Adipose tissue (tissue), 3 donors: ENCODE measurements around the gene HBG1. TPM values are rescaled to one million over a fixed set of nuclear protein-coding genes. Genes with fewer than 3 reads are reported as not detected.

Source experiments
- H3K27ac ChIP-seq: one replicate; pipeline ENCODE4 v1.5.1; 2013; ENCODE audit warnings: low read depth, low read length
- WGBS, 3 donors: extraction: QIAGEN DNeasy Blood & Tissue Kit; methylation state at CpG; one replicate each; pipeline ENCODE4 v1.1.7; 2013; 5-methylcytosine and 5-hydroxymethylcytosine counted together
- polyA plus RNA-seq, 3 donors: library from polyadenylated mRNA; stranded (reverse); fragments of 200-250 nt; gene quantifications; one replicate each; pipeline ENCODE4 v1.2.3, GENCODE V29; 2013
- donor health status: healthy with polysubstance abuse.
- donor health status: Bipolar disorder and iron deficiency.
- donor health status: healthy.

Gene HBG1
- polyA plus RNA-seq, 3 donors = not detected

GRCh38 chr11:5234381-5234834 is 15.2 kb downstream of the HBG1 start, which contains the start of gene HBD:
Gene HBD (minus strand): TSS chr11:5234483. CDS start chr11:5234433, 50 bp downstream.
- no peak within 1 kb of the TSS for H3K27ac ChIP-seq
- 19 to 44% (median 31%) methylated on average over 2 of the region's 2 CpGs for WGBS, 3 donors

GRCh38 chr11:5233307-5233706 is 16.4 kb downstream of the HBG1 start:
- WGBS, 3 donors = 79 to 90% (median 84%) methylated on average over 1 of the region's 1 CpG
- H3K27ac ChIP-seq = no peak overlapping the region

- H3K27ac ChIP-seq = no peak overlapping the region
- 96 to 100% (median 97%) methylated on average over 2 of the region's 2 CpGs for whole genome bisulfite sequencing, 3 donors
Measured at GRCh38 chr11:5232821-5233220, 16.8 kb downstream of the HBG1 start.

- 59 to 63% (median 61%) methylated on average over 3 of the region's 3 CpGs for WGBS, 3 donors
- no peak overlapping the region for H3K27ac ChIP-seq
Measured at GRCh38 chr11:5232176-5232575, 17.5 kb downstream of the HBG1 start.

- no peak overlapping the region for H3K27ac ChIP-seq
- 82 to 87% (median 85%) methylated on average over 2 of the region's 2 CpGs for WGBS, 3 donors
Measured at GRCh38 chr11:5231111-5231510, 18.5 kb downstream of the HBG1 start.

- no peak overlapping the region for H3K27ac ChIP-seq
- 88 to 89% (median 89%) methylated on average over 1 of the region's 1 CpG for WGBS, 3 donors
Measured at GRCh38 chr11:5230266-5230665, 19.4 kb downstream of the HBG1 start.

GRCh38 chr11:5229796-5230195 is 19.9 kb downstream of the HBG1 start:
- WGBS, 3 donors = 80 to 90% (median 81%) methylated on average over 2 of the region's 2 CpGs

GRCh38 chr11:5229356-5229755 is 20.3 kb downstream of the HBG1 start:
- WGBS, 3 donors = 89 to 100% (median 94%) methylated on average over 1 of the region's 1 CpG
- no peak overlapping the region for H3K27ac ChIP-seq

More at GRCh38 chr11:5229796-5230195, 19.9 kb downstream of the HBG1 start:
- no peak overlapping the region for H3K27ac ChIP-seq

- no peak overlapping the region for H3K27ac ChIP-seq
- WGBS, 3 donors = 57 to 75% (median 58%) methylated on average over 5 of the region's 5 CpGs
Measured at GRCh38 chr11:5228124-5228523, 21.5 kb downstream of the HBG1 start.

- no peak overlapping the region for H3K27ac ChIP-seq
- WGBS, 3 donors = 28 to 49% (median 37%) methylated on average over 1 of the region's 1 CpG
Measured at GRCh38 chr11:5227681-5228080, 22.0 kb downstream of the HBG1 start.

GRCh38 chr11:5226732-5227310 is 22.8 kb downstream of the HBG1 start, which contains the start of gene HBB:
Gene HBB (minus strand): TSS chr11:5227071. CDS start chr11:5227021, 50 bp downstream.
- WGBS, 3 donors = 80 to 88% (median 83%) methylated on average over 3 of the region's 3 CpGs
- no peak within 1 kb of the TSS for H3K27ac ChIP-seq

- no peak overlapping the region for H3K27ac ChIP-seq
- 58 to 67% (median 65%) methylated on average over 2 of the region's 2 CpGs for WGBS, 3 donors
Measured at GRCh38 chr11:5225480-5225871, 24.2 kb downstream of the HBG1 start.

- 74 to 78% (median 75%) methylated on average over 6 of the region's 6 CpGs for WGBS, 3 donors
Measured at GRCh38 chr11:5224538-5225479, 24.8 kb downstream of the HBG1 start.

GRCh38 chr11:5223686-5224085 is 26.0 kb downstream of the HBG1 start:
- 55 to 73% (median 70%) methylated on average over 1 of the region's 1 CpG for whole genome bisulfite sequencing, 3 donors
- no peak overlapping the region for H3K27ac ChIP-seq

More at GRCh38 chr11:5224538-5225479, 24.8 kb downstream of the HBG1 start:
- no peak overlapping the region for H3K27ac ChIP-seq

- 88 to 91% (median 90%) methylated on average over 6 of the region's 6 CpGs for WGBS, 3 donors
- H3K27ac ChIP-seq = no peak overlapping the region
Measured at GRCh38 chr11:5223146-5223545, 26.5 kb downstream of the HBG1 start.

- 45 to 67% (median 62%) methylated on average over 7 of the region's 7 CpGs for WGBS, 3 donors
- H3K27ac ChIP-seq = no peak overlapping the region
Measured at GRCh38 chr11:5210376-5210885, 39.2 kb downstream of the HBG1 start.

- H3K27ac ChIP-seq = no peak overlapping the region
- WGBS, 3 donors = 13 to 31% (median 29%) methylated on average over 1 of the region's 1 CpG
Measured at GRCh38 chr11:5204787-5205186, 44.9 kb downstream of the HBG1 start.

- H3K27ac ChIP-seq = no peak overlapping the region
- 49 to 81% (median 76%) methylated on average over 2 of the region's 2 CpGs for WGBS, 3 donors
Measured at GRCh38 chr11:5203366-5203765, 46.3 kb downstream of the HBG1 start.

- 41 to 71% (median 63%) methylated on average over 1 of the region's 1 CpG for WGBS, 3 donors
- H3K27ac ChIP-seq = no peak within 1 kb of the TSS
Measured at GRCh38 chr11:5200582-5200981, 49.1 kb downstream of the HBG1 start, which contains the start of gene OR51V1. Gene OR51V1 (minus strand): TSS chr11:5200682. CDS start chr11:5200682, 0 bp downstream.
